Neutrophil (primary cell): Measurements from ENCODE around the gene CNOT8.
"Not testable (repeated sequence)": the region's sequence is repeated elsewhere in the genome, so short reads cannot be mapped to it uniquely, and the experiment has no call there.

Source experiments
- H3K27ac ChIP-seq: fragments of 200-600 bp; sonication (generic); 2 replicates; pipeline ENCODE4 v1.5.1; 2016; ENCODE audit warnings: mild to moderate bottlenecking, moderate library complexity
- H3K27me3 ChIP-seq: fragments of 200-600 bp; sonication (generic); 2 replicates; pipeline ENCODE4 v1.6.0; 2016; ENCODE audit warnings: mild to moderate bottlenecking
- H3K36me3 ChIP-seq: fragments of 200-600 bp; sonication (generic); 2 replicates; pipeline ENCODE4 v1.5.1; 2017
- H3K4me1 ChIP-seq, 2 experiments: fragments of 200-600 bp in 1 of 2; sonication (generic) in 1 of 2; 1 replicate in 1 of 2; 2 replicates in 1 of 2; pipeline versions ENCODE4 v1.5.1 to v1.6.1; 2013 to 2016; ENCODE audit warnings: low read depth in 1 of 2, low read length in 1 of 2, mild to moderate bottlenecking in 1 of 2, moderate library complexity in 1 of 2; ENCODE audit not compliant: control insufficient read depth in 1 of 2, insufficient read depth in 1 of 2
- H3K4me3 ChIP-seq, 2 experiments: fragments of 200-600 bp in 1 of 2; sonication (generic) in 1 of 2; 1 replicate in 1 of 2; 2 replicates in 1 of 2; pipeline ENCODE4 v1.5.1; 2013 to 2016; ENCODE audit warnings: low read depth in 1 of 2, low read length in 1 of 2, mild to moderate bottlenecking in 1 of 2, moderate library complexity in 1 of 2
- H3K9me3 ChIP-seq: fragments of 200-600 bp; sonication (generic); 2 replicates; pipeline ENCODE4 v1.5.1; 2016
- CTCF ChIP-seq: fragments of 200-600 bp; sonication (generic); IDR thresholded peaks from 2 replicates; pipeline ENCODE4 v1.5.1; 2016; ENCODE audit warnings: antibody characterized with exemption

CNOT8 gene

DNA sequence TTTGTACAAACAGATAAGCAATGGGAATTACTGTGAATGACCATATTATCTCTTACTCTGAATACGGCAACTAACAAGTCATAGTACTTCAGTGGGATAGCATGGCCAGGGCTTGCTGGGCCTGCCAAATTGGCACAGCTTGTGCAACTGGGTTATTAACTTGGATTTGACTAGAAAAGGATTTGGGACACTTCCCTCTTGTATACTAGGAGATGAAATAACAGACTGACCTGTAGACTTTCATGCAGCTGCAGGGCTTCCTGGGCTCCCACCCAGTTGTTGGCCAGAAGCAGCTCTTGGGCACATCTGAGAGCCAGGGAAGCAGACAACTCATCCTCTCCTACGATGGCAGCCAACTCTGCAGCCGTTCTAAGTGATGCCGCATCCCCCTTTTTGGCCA is 39.8 kb downstream of the CNOT8 start:
- Histone ChIP-seq H3K4me3 (no peak overlapping the region), H3K27ac (no peak overlapping the region), H3K9me3 (no peaks in the 10 kb centered on the region), H3K27me3 (no peaks in the 10 kb centered on the region), H3K36me3 (peaks cover 52% of the 10 kb centered on the region), H3K4me1 (no peaks in the 10 kb centered on the region)
- no peak for TF ChIP-seq CTCF

GRCh38 chr5:154899151-154899816 is 40.9 kb downstream of the CNOT8 start:
- Histone ChIP-seq H3K9me3 (no peaks in the 10 kb centered on the region), H3K4me1 (no peaks in the 10 kb centered on the region), H3K36me3 (peaks cover 49% of the 10 kb centered on the region), H3K4me3 (no peak overlapping the region), H3K27ac (no peak overlapping the region), H3K27me3 (no peaks in the 10 kb centered on the region)
- TF ChIP-seq CTCF, result no peak

DNA sequence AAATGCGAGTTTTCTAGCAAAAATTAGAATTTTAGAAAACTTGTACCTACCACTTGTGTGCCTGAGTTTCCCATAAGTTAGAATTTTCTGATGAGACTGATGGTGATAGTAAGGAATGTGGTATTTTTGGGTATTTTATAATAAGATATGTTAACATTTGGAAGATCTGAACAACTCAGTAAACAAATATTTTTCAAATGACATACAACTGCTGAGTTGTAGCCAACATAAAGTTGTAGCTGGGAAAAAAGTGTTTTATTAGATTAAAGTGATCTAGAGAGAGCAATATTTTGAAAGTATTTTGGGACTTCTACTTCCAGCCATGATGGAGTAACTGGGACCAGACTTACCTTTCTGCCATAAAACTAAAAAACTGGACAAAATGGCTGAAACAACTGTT is 41.6 kb downstream of the CNOT8 start:
- Histone ChIP-seq H3K36me3 (peaks cover 46% of the 10 kb centered on the region), H3K4me1 (no peaks in the 10 kb centered on the region)
- no peak for TF ChIP-seq CTCF

GRCh38 chr5:154901276-154901675 is 42.8 kb downstream of the CNOT8 start:
- H3K36me3 ChIP-seq, result peaks cover 40% of the 10 kb centered on the region
- H3K27ac ChIP-seq, result no peak overlapping the region
- no peak for TF ChIP-seq CTCF
- H3K27me3 ChIP-seq, result no peaks in the 10 kb centered on the region
- H3K9me3 ChIP-seq, result no peaks in the 10 kb centered on the region
- no peak overlapping the region for H3K4me3 ChIP-seq
- no peaks in the 10 kb centered on the region for H3K4me1 ChIP-seq

More for the DNA sequence above, 41.6 kb downstream of the CNOT8 start:
- no peak overlapping the region for H3K4me3 ChIP-seq
- H3K27ac ChIP-seq, result no peak overlapping the region
- no peaks in the 10 kb centered on the region for H3K27me3 ChIP-seq
- no peaks in the 10 kb centered on the region for H3K9me3 ChIP-seq

- Histone ChIP-seq H3K27me3 (no peaks in the 10 kb centered on the region), H3K36me3 (peaks cover 45% of the 10 kb centered on the region), H3K4me3 (no peak overlapping the region), H3K27ac (no peak overlapping the region), H3K4me1 (no peaks in the 10 kb centered on the region), H3K9me3 (no peaks in the 10 kb centered on the region)
- no peak for TF ChIP-seq CTCF
These were observed 43.5 kb downstream of the CNOT8 start for GRCh38 chr5:154901913-154902312.

DNA sequence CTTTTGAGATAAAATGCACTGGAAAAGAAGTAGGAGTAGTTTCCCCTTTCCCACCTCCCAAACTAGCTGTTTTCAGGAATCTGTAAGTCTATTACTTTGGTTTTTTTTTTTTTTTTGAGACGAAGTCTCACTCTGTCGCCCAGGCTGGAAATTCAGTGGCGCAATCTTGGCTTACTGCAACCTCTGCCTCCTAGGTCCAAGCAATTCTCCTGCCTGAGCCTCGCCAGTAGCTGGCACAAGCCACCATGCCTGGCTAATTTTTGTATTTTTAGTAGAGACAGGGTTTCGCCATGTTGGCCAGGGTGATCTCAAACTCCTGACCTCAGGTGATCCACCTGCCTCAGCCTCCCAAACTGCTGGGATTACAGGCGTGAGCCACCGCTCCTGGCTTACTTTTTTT is 47.2 kb downstream of the CNOT8 start:
- peaks cover 49% of the 10 kb centered on the region for H3K36me3 ChIP-seq
- H3K27ac ChIP-seq, H3K9me3 ChIP-seq, H3K4me1 ChIP-seq, H3K27me3 ChIP-seq, H3K4me3 ChIP-seq: not testable (repeated sequence)
